Activated gamma-delta T cell treated with Interleukin-2 at 50 U/mL for 16 hours (primary cell): ENCODE data around the gene TNFRSF1A.

Source experiments
- DNase-seq: peaks from one replicate; pipeline ENCODE4 v3.0.0-alpha.2; 2020

TNFRSF1A gene

GRCh38 chr12:6322352-6322751 lies 19.5 kb downstream of the TNFRSF1A start:
- no peak for DNase-seq

GRCh38 chr12:6321905-6322304 lies 20.0 kb downstream of the TNFRSF1A start:
- no peak for DNase-seq

GRCh38 chr12:6319446-6319845 lies 22.4 kb downstream of the TNFRSF1A start:
- DNase-seq, result no peak

- DNase-seq, result no peak
Measured at GRCh38 chr12:6318440-6318879, 23.4 kb downstream of the TNFRSF1A start.

- no peak for DNase-seq
Measured at GRCh38 chr12:6317693-6318439, 24.0 kb downstream of the TNFRSF1A start.

- DNase-seq, result no peak
Measured at GRCh38 chr12:6316921-6317692, 24.8 kb downstream of the TNFRSF1A start.

GRCh38 chr12:6315704-6316597 lies 25.9 kb downstream of the TNFRSF1A start:
- no peak for DNase-seq

- no peak for DNase-seq
Measured at GRCh38 chr12:6315184-6315583, 26.7 kb downstream of the TNFRSF1A start.

- no peak for DNase-seq
Measured at GRCh38 chr12:6314776-6315175, 27.1 kb downstream of the TNFRSF1A start.

GRCh38 chr12:6313326-6313940 lies 28.4 kb downstream of the TNFRSF1A start:
- DNase-seq, result no peak

GRCh38 chr12:6312529-6313325 lies 29.1 kb downstream of the TNFRSF1A start:
- no peak for DNase-seq

- DNase-seq, result no peak
Measured at GRCh38 chr12:6311822-6312528, 29.9 kb downstream of the TNFRSF1A start.

- DNase-seq, result no peak
Measured at GRCh38 chr12:6310771-6311610, 30.9 kb downstream of the TNFRSF1A start.

- no peak for DNase-seq
Measured at GRCh38 chr12:6307529-6307928, 34.3 kb downstream of the TNFRSF1A start.

GRCh38 chr12:6306599-6307220 lies 35.2 kb downstream of the TNFRSF1A start:
- no peak for DNase-seq

GRCh38 chr12:6306151-6306550 lies 35.7 kb downstream of the TNFRSF1A start:
- DNase-seq, result no peak

- DNase-seq, result no peak
Measured at GRCh38 chr12:6303071-6303470, 38.8 kb downstream of the TNFRSF1A start.

GRCh38 chr12:6302621-6303020 lies 39.3 kb downstream of the TNFRSF1A start:
- no peak for DNase-seq

GRCh38 chr12:6301721-6302120 lies 40.2 kb downstream of the TNFRSF1A start:
- no peak for DNase-seq

GRCh38 chr12:6297170-6297569 lies 44.7 kb downstream of the TNFRSF1A start:
- DNase-seq, result no peak
